ENCODE measurements around the gene RELCH.

Gene RELCH

GRCh38 chr18:62335494-62335893 lies 148.4 kb downstream of the RELCH start:
- no peak overlapping the region for H2AFZ ChIP-seq (ENCODE audit: low read depth, low read length)
- WGBS, result 89% methylated on average over 4 of the region's 5 CpGs

GRCh38 chr18:62336618-62337017 lies 149.6 kb downstream of the RELCH start:
- Histone ChIP-seq H3K9me3 (ENCODE audit: control insufficient read depth, low read length) (no peaks in the 10 kb centered on the region), H3K4ac (ENCODE audit: low read depth in 1 of 2, low read length in 2 of 2) (no peak overlapping the region), H3K4me2 (ENCODE audit: low read length, poor library complexity, severe bottlenecking) (no peak overlapping the region), H2BK12ac (ENCODE audit: low read length in 2 of 2) (no peak overlapping the region), H2BK5ac (ENCODE audit: low read depth, low read length, poor library complexity, severe bottlenecking) (no peak overlapping the region), H2BK15ac (ENCODE audit: low read depth, poor library complexity, severe bottlenecking) (no peak overlapping the region), H3K4me1 (ENCODE audit: control insufficient read depth, insufficient read depth, low read depth, low read length) (peaks cover 5% of the 10 kb centered on the region), H2BK120ac (ENCODE audit: low read depth, low read length) (no peak overlapping the region), H3K79me1 (replicated peaks; ENCODE audit: low read length, poor library complexity, severe bottlenecking) (no peaks in the 10 kb centered on the region), H3K9ac (ENCODE audit: low read length) (no peak overlapping the region), H3K4me3 (ENCODE audit: insufficient read depth in 1 of 2, low read depth in 1 of 2, low read length in 2 of 2) (no peak overlapping the region), H3K36me3 (ENCODE audit: control insufficient read depth in 1 of 2, insufficient read depth in 2 of 2, low read depth in 1 of 2, low read length in 2 of 2) (no peaks in the 10 kb centered on the region), H3K14ac (ENCODE audit: low read length in 2 of 2) (no peak overlapping the region), H3K18ac (ENCODE audit: low read depth in 1 of 2, low read length in 2 of 2) (no peak overlapping the region), H4K8ac (ENCODE audit: low read length) (no peak overlapping the region), H2AFZ (ENCODE audit: low read depth, low read length) (no peak overlapping the region), H2AK5ac (ENCODE audit: low read length, severe bottlenecking) (no peak overlapping the region), H4K91ac (ENCODE audit: low read length) (no peak overlapping the region), H3K27me3 (ENCODE audit: control insufficient read depth in 1 of 2, insufficient read depth in 1 of 2, low read length in 2 of 2) (peaks cover under 1 to 16% of the 10 kb centered on the region in 2 experiments), H3K27ac (ENCODE audit: low read length, poor library complexity, severe bottlenecking) (no peak overlapping the region), H3K23ac (ENCODE audit: low read length in 2 of 2) (no peak overlapping the region)
- WGBS, result 86% methylated on average over 5 of the region's 5 CpGs
- DNase-seq, result no peak

More at GRCh38 chr18:62335494-62335893, 148.4 kb downstream of the RELCH start:
- Histone ChIP-seq H3K9me3 (ENCODE audit: control insufficient read depth, low read length) (no peaks in the 10 kb centered on the region), H4K8ac (ENCODE audit: low read length) (no peak overlapping the region), H3K27ac (ENCODE audit: low read length, poor library complexity, severe bottlenecking) (no peak overlapping the region), H3K27me3 (ENCODE audit: control insufficient read depth in 1 of 2, insufficient read depth in 1 of 2, low read length in 2 of 2) (peaks cover 5 to 18% of the 10 kb centered on the region in 2 experiments), H3K4me2 (ENCODE audit: low read length, poor library complexity, severe bottlenecking) (no peak overlapping the region), H3K23ac (ENCODE audit: low read length in 2 of 2) (no peak overlapping the region), H2BK12ac (ENCODE audit: low read length in 2 of 2) (no peak overlapping the region), H3K9ac (ENCODE audit: low read length) (no peak overlapping the region), H2BK15ac (ENCODE audit: low read depth, poor library complexity, severe bottlenecking) (no peak overlapping the region), H2BK120ac (ENCODE audit: low read depth, low read length) (no peak overlapping the region), H3K4me3 (ENCODE audit: insufficient read depth in 1 of 2, low read depth in 1 of 2, low read length in 2 of 2) (no peak overlapping the region), H3K36me3 (ENCODE audit: control insufficient read depth in 1 of 2, insufficient read depth in 2 of 2, low read depth in 1 of 2, low read length in 2 of 2) (no peaks in the 10 kb centered on the region), H3K79me1 (replicated peaks; ENCODE audit: low read length, poor library complexity, severe bottlenecking) (no peaks in the 10 kb centered on the region), H3K14ac (ENCODE audit: low read length in 2 of 2) (no peak overlapping the region), H4K91ac (ENCODE audit: low read length) (no peak overlapping the region), H2AK5ac (ENCODE audit: low read length, severe bottlenecking) (no peak overlapping the region), H3K4me1 (ENCODE audit: control insufficient read depth, insufficient read depth, low read depth, low read length) (peaks cover 5% of the 10 kb centered on the region), H2BK5ac (ENCODE audit: low read depth, low read length, poor library complexity, severe bottlenecking) (no peak overlapping the region), H3K18ac (ENCODE audit: low read depth in 1 of 2, low read length in 2 of 2) (no peak overlapping the region), H3K4ac (ENCODE audit: low read depth in 1 of 2, low read length in 2 of 2) (no peak overlapping the region)
- DNase-seq, result no peak

GRCh38 chr18:62337336-62337735 lies 150.3 kb downstream of the RELCH start:
- H3K79me1 ChIP-seq (replicated peaks; ENCODE audit: low read length, poor library complexity, severe bottlenecking), result no peaks in the 10 kb centered on the region
- H3K9me3 ChIP-seq (ENCODE audit: control insufficient read depth, low read length), result no peaks in the 10 kb centered on the region
- H2BK12ac ChIP-seq (ENCODE audit: low read length in 2 of 2), result no peak overlapping the region
- no peak overlapping the region for H3K14ac ChIP-seq (ENCODE audit: low read length in 2 of 2)
- H3K27me3 ChIP-seq (ENCODE audit: control insufficient read depth in 1 of 2, insufficient read depth in 1 of 2, low read length in 2 of 2), result peaks cover 0 to 12% of the 10 kb centered on the region in 2 experiments
- no peak overlapping the region for H3K18ac ChIP-seq (ENCODE audit: low read depth in 1 of 2, low read length in 2 of 2)
- no peaks in the 10 kb centered on the region for H3K36me3 ChIP-seq (ENCODE audit: control insufficient read depth in 1 of 2, insufficient read depth in 2 of 2, low read depth in 1 of 2, low read length in 2 of 2)
- no peak overlapping the region for H2BK5ac ChIP-seq (ENCODE audit: low read depth, low read length, poor library complexity, severe bottlenecking)
- no peak overlapping the region for H4K8ac ChIP-seq (ENCODE audit: low read length)
- peaks cover 5% of the 10 kb centered on the region for H3K4me1 ChIP-seq (ENCODE audit: control insufficient read depth, insufficient read depth, low read depth, low read length)
- no peak overlapping the region for H3K4ac ChIP-seq (ENCODE audit: low read depth in 1 of 2, low read length in 2 of 2)
- no peak for DNase-seq
- H2AK5ac ChIP-seq (ENCODE audit: low read length, severe bottlenecking), result no peak overlapping the region
- WGBS, result 94% methylated on average over 7 of the region's 7 CpGs
- no peak overlapping the region for H2AFZ ChIP-seq (ENCODE audit: low read depth, low read length)
- H3K27ac ChIP-seq (ENCODE audit: low read length, poor library complexity, severe bottlenecking), result no peak overlapping the region
- H3K9ac ChIP-seq (ENCODE audit: low read length), result no peak overlapping the region
- no peak overlapping the region for H4K91ac ChIP-seq (ENCODE audit: low read length)
- H3K4me3 ChIP-seq (ENCODE audit: insufficient read depth in 1 of 2, low read depth in 1 of 2, low read length in 2 of 2), result no peak overlapping the region
- no peak overlapping the region for H3K4me2 ChIP-seq (ENCODE audit: low read length, poor library complexity, severe bottlenecking)
- H3K23ac ChIP-seq (ENCODE audit: low read length in 2 of 2), result no peak overlapping the region
- H2BK120ac ChIP-seq (ENCODE audit: low read depth, low read length), result no peak overlapping the region
- no peak overlapping the region for H2BK15ac ChIP-seq (ENCODE audit: low read depth, poor library complexity, severe bottlenecking)

GRCh38 chr18:62338446-62339105 lies 151.5 kb downstream of the RELCH start:
- no peaks in the 10 kb centered on the region for H3K36me3 ChIP-seq (ENCODE audit: control insufficient read depth in 1 of 2, insufficient read depth in 2 of 2, low read depth in 1 of 2, low read length in 2 of 2)

More at GRCh38 chr18:62338446-62339105, 151.5 kb downstream of the RELCH start:
- Histone ChIP-seq H3K9me3 (ENCODE audit: control insufficient read depth, low read length) (no peaks in the 10 kb centered on the region), H3K4me1 (ENCODE audit: control insufficient read depth, insufficient read depth, low read depth, low read length) (peaks cover 5% of the 10 kb centered on the region), H3K14ac (ENCODE audit: low read length in 2 of 2) (no peak overlapping the region), H3K27me3 (ENCODE audit: control insufficient read depth in 1 of 2, insufficient read depth in 1 of 2, low read length in 2 of 2) (peaks cover 0 to 3% of the 10 kb centered on the region in 2 experiments), H3K27ac (ENCODE audit: low read length, poor library complexity, severe bottlenecking) (no peak overlapping the region), H3K9ac (ENCODE audit: low read length) (no peak overlapping the region), H3K79me1 (replicated peaks; ENCODE audit: low read length, poor library complexity, severe bottlenecking) (no peaks in the 10 kb centered on the region), H2BK15ac (ENCODE audit: low read depth, poor library complexity, severe bottlenecking) (no peak overlapping the region), H2BK12ac (ENCODE audit: low read length in 2 of 2) (no peak overlapping the region), H2BK120ac (ENCODE audit: low read depth, low read length) (no peak overlapping the region), H4K8ac (ENCODE audit: low read length) (no peak overlapping the region), H3K4me2 (ENCODE audit: low read length, poor library complexity, severe bottlenecking) (no peak overlapping the region), H3K4me3 (ENCODE audit: insufficient read depth in 1 of 2, low read depth in 1 of 2, low read length in 2 of 2) (no peak overlapping the region), H2AK5ac (ENCODE audit: low read length, severe bottlenecking) (no peak overlapping the region), H4K91ac (ENCODE audit: low read length) (no peak overlapping the region), H3K4ac (ENCODE audit: low read depth in 1 of 2, low read length in 2 of 2) (no peak overlapping the region), H2BK5ac (ENCODE audit: low read depth, low read length, poor library complexity, severe bottlenecking) (no peak overlapping the region), H2AFZ (ENCODE audit: low read depth, low read length) (no peak overlapping the region), H3K18ac (ENCODE audit: low read depth in 1 of 2, low read length in 2 of 2) (no peak overlapping the region), H3K23ac (ENCODE audit: low read length in 2 of 2) (no peak overlapping the region)
- WGBS, result 55% methylated on average over 9 of the region's 10 CpGs
- no peak for DNase-seq
